NCI-H146 (cell line): ENCODE results near the gene MAGOH.

Source experiments
- DNase-seq: peaks from one replicate; lab custom pipeline; 2025; lab: John Stamatoyannopoulos, UW

Gene MAGOH

GRCh38 chr1:53270873-53271272 is 32.6 kb upstream of the MAGOH start:
- no peak for DNase-seq

GRCh38 chr1:53270107-53270506 is 31.8 kb upstream of the MAGOH start:
- DNase-seq: no peak

GRCh38 chr1:53267761-53268160 is 29.4 kb upstream of the MAGOH start:
- DNase-seq: no peak

GRCh38 chr1:53266038-53266437 is 27.7 kb upstream of the MAGOH start:
- no peak for DNase-seq

- DNase-seq: no peak
These were observed 27.3 kb upstream of the MAGOH start for GRCh38 chr1:53265581-53265980.

- no peak for DNase-seq
These were observed 25.7 kb upstream of the MAGOH start for GRCh38 chr1:53264048-53264447.

- DNase-seq: no peak
These were observed 23.7 kb upstream of the MAGOH start for GRCh38 chr1:53262000-53262399.

- no peak for DNase-seq
These were observed 22.4 kb upstream of the MAGOH start for GRCh38 chr1:53260631-53261247.

GRCh38 chr1:53259932-53260331 is 21.6 kb upstream of the MAGOH start:
- no peak for DNase-seq

- no peak for DNase-seq
These were observed 19.9 kb upstream of the MAGOH start for GRCh38 chr1:53258216-53258615.

- DNase-seq: no peak
These were observed 19.2 kb upstream of the MAGOH start for GRCh38 chr1:53257454-53258081.

- DNase-seq: no peak
These were observed 18.5 kb upstream of the MAGOH start for GRCh38 chr1:53256511-53257453.

- DNase-seq: no peak
These were observed 16.7 kb upstream of the MAGOH start for GRCh38 chr1:53255031-53255430.

GRCh38 chr1:53254011-53254640 is 15.8 kb upstream of the MAGOH start:
- no peak for DNase-seq

GRCh38 chr1:53250325-53250724 is 12.0 kb upstream of the MAGOH start:
- no peak for DNase-seq

GRCh38 chr1:53249706-53250105 is 11.4 kb upstream of the MAGOH start:
- DNase-seq: no peak

GRCh38 chr1:53246261-53247134 is 8.2 kb upstream of the MAGOH start:
- DNase-seq: no peak

GRCh38 chr1:53244141-53244540 is 5.8 kb upstream of the MAGOH start:
- no peak for DNase-seq

- no peak for DNase-seq
These were observed 4.1 kb upstream of the MAGOH start for GRCh38 chr1:53242381-53242780.

GRCh38 chr1:53241828-53242227 is 3.5 kb upstream of the MAGOH start:
- DNase-seq: no peak

GRCh38 chr1:53237638-53238037 is 680 bp downstream of the MAGOH start:
- DNase-seq: peak; percentile 17

GRCh38 chr1:53220962-53221286 is 17.4 kb downstream of the MAGOH start:
- no peak for DNase-seq
